Stimulated activated CD8-positive, alpha-beta memory T cell treated with anti-CD3 and anti-CD28 coated beads, Interleukin-12 subunit alpha, Interleukin-12 subunit beta, amount 100 ng/mL, for 1 hour (primary cell): ENCODE data around the gene IFT172.
"Not testable (repeated sequence)": the region's sequence is repeated elsewhere in the genome, so short reads cannot be mapped to it uniquely, and the experiment has no call there.

Experiments
- DNase-seq: peaks from one replicate; pipeline ENCODE4 v3.0.0-alpha.2; 2020; ENCODE audit warnings: low read depth

Gene IFT172, protein sequence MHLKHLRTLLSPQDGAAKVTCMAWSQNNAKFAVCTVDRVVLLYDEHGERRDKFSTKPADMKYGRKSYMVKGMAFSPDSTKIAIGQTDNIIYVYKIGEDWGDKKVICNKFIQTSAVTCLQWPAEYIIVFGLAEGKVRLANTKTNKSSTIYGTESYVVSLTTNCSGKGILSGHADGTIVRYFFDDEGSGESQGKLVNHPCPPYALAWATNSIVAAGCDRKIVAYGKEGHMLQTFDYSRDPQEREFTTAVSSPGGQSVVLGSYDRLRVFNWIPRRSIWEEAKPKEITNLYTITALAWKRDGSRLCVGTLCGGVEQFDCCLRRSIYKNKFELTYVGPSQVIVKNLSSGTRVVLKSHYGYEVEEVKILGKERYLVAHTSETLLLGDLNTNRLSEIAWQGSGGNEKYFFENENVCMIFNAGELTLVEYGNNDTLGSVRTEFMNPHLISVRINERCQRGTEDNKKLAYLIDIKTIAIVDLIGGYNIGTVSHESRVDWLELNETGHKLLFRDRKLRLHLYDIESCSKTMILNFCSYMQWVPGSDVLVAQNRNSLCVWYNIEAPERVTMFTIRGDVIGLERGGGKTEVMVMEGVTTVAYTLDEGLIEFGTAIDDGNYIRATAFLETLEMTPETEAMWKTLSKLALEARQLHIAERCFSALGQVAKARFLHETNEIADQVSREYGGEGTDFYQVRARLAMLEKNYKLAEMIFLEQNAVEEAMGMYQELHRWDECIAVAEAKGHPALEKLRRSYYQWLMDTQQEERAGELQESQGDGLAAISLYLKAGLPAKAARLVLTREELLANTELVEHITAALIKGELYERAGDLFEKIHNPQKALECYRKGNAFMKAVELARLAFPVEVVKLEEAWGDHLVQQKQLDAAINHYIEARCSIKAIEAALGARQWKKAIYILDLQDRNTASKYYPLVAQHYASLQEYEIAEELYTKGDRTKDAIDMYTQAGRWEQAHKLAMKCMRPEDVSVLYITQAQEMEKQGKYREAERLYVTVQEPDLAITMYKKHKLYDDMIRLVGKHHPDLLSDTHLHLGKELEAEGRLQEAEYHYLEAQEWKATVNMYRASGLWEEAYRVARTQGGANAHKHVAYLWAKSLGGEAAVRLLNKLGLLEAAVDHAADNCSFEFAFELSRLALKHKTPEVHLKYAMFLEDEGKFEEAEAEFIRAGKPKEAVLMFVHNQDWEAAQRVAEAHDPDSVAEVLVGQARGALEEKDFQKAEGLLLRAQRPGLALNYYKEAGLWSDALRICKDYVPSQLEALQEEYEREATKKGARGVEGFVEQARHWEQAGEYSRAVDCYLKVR (N-terminal part only)

DNA sequence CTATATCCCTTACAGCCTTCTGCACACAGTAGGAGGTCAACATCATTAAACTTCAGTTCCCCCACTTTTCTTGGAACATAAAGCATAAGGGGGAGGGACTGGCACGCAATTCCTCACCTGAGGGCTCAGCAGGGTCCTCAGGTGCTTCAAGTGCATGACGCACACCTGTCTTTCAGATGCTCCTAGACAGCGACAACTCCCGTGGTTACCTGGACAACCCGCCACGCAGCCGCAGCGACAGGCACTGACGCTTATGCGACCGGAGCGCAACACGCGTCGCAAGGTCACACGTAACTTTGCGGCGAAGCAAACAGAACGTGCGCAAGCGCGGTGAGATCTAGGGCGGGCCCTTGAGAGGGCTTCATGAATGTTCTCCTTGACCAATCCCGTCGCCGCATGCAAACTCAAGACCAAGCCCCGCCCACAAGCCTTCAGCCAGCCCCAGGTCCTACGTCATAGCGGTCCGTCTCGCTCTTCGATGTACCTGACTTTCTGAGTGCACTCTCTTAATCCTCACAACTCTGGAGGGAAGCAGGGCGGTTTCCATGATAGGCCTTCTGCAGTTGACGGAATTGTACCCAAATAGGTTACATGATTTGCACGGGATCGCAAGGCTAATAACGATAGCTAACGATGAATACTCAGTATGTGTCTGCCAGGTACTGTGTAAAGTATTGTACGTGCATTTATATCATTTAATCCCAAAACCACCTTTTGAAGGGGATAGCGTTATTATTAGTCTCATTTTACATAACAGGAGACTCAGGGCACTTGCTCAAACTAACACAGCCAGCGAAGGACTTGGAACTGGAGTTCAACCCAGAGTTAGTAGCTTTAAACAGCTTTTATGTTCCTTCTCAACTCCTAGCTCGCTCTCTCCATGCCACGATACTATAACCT, at the start of gene IFT172:
TSS of gene IFT172 (minus strand) at position 246 of the 900 bp plus-strand sequence. CDS start at position 156, 90 bp downstream.
- DNase-seq, result peak; percentile 99

DNA sequence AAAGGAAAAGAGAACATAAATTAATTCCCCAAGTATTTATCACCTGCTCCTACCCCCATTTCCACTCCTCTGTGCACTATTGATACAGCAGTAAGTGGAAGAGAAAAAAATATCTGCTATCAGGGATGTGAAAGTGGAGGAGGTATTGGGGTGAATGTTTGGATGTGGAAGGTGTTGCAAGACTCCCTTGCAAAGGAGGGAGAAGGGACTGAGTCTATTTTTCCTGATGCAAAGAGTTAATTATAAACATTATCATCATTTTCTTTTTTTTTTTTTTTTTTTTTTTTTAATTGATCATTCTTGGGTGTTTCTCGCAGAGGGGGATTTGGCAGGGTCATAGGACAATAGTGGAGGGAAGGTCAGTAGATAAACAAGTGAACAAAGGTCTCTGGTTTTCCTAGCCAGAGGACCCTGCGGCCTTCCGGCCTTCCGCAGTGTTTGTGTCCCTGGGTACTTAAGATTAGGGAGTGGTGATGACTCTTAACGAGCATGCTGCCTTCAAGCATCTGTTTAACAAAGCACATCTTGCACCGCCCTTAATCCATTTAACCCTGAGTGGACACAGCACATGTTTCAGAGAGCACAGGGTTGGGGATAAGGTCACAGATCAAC, 49.4 kb upstream of the IFT172 start:
- not testable (repeated sequence) for DNase-seq

DNA sequence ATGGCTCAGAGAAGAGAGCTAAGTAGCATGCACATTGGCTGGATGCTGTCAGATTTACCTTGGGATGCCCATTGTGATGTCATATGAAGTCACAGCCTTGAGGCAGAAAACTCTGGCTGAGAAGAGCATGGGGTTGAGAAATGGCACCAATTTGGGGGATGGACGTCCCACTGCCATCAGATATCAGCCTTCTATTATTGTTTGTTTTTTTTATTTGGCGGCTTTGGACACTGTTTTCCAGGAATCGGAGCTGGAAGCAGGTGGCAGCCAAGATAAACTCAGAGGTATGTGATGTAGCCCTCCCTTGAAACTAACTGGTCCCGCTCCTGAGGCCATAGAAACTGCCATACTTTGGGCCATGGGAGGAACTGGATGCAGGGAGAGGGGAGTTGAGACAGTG, 47.7 kb upstream of the IFT172 start:
- DNase-seq, result no peak

DNA sequence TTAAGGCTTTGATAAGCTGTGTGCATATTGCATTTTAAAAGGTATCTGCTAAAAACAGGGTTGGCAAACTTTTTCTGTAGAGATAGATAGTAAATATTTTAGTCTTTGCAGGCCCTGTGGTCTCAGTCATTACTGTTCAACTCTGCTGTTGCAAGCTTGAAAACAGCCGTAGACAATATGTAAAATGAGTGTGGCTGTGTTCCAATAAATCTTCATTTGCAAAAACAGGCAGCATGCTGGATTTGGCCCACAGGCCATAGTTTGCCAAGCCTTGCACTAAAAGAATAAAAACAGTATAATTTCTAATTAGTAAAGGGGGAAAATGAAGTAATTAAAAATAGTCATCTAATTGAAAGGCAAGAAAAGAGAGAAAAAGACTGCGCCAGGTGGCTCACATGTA, 42.4 kb upstream of the IFT172 start:
- no peak for DNase-seq

DNA sequence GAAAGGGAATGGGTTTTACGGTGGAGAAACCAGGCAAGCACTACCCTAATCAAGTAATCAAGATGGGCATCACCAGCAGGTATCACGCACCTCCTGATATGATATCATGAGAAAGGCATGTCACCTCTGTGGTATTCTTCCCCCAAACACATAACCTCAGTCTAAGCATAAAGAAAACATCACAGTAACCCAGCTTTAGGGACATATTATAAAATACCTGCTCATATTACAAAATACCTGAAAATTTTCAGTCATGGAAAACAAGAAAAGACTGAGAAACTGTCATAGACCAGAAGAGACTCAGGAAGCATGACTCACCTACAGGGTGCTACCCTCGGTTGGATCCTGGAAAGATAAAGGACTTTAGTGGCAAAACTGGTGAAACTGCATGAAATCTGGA, 37.6 kb upstream of the IFT172 start:
- DNase-seq, result no peak

DNA sequence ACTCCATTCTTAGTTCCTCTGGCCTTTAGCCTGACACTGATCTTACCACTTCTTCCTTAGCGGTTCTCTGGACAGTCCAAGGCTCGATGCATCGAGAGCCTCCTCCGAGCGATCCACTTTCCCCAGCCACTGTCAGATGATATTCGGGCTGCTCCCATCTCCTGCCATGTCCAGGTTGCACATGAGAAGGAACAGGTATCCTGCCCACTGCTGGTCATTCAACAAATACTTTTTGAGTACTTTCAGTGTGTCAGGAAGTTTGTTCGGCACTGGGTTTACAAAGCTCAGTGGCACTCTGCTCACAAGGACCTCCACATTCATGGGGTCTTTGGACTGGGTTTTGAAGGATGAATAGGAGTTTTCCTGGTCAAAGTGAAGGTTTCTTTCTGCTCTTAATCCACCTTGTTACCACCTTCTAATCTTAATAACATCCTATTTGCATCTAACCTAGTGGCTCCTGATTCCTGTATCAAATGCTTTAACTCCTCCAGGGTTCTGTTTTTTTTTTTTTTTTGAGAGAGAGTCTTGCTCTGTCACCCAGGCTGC, 32.9 kb upstream of the IFT172 start:
- DNase-seq, result no peak

DNA sequence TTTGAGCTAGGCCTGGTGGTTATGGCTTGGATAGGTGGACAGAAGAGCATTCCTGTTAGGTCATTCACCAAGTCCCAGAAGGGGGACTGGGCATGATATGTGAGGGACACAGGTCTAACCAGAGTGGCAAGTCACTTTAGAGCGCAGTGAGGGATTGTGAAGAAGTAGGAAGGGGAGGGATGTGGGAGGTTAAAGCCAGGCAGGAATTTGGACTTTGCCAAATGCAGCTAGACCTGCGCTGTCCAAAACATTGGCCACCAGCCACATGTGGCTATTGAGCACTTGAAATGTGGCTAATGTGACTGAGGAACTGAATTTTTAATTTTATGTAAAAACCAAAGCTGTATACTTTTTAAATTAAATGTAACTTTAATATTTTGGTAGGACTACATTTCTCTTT, 30.8 kb upstream of the IFT172 start:
- no peak for DNase-seq

DNA sequence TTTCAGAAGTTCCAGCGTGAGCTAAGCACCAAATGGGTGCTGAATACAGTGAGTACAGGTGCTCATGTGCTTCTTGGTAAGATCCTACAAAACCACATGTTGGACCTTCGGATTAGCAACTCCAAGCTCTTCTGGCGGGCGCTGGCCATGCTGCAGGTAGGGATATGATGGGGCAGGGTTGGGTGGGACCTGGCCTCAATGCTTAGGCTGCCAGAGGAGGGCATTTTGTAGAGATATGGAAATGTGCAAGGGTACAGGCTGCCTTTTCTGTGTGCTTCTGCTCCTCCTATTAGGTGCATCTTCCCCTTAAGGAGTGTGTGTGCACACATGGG, 29.2 kb upstream of the IFT172 start:
- DNase-seq, result no peak

DNA sequence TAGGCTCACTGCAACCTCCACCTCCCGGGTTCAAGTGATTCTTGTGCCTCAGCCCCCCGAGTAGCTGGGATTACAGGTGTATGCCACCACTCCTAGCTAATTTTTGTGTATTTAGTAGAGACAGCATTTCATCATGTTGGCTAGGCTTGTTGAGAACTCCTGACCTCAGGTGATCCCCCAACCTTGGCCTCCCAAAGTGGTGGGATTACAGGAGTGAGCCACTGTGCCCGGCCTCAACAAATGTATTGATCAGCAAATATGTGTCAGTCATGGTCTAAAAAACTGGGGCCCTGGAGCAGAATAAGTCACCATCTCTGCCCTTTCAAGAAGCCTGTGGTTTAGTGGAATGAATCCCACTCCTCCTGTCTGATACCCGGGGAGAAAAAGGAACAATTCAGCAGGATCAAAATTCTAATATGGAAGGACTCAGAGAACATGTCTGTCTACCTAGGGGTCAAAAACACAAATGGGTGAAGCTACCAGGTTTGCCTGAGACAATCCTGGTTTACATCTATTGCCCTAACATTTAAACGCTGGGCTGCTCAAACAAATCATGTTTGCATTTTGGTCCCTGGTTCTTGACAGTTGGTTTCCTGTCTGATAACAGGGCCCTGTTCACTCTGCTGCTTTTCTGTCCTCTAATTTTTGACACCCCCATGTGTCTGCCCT, 28.7 kb upstream of the IFT172 start:
- no peak for DNase-seq

DNA sequence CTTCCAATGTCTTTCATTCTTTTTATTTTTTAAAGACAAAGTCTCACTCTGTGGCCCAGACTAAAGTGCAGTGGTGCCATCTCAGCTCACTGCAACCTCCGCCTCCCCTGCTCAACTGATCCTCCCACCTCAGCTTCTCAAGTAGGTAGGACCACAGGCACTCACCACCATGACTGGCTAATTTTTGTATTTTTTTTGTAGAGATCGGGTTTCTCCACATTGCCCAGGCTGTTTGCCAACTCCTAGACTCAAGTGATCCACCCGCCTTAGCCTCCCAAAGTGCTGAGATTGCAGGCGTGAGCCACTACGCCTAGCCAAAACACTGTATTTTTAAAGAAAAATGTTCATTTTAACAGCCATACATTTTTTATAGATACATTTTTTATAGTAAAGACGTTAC, 19.8 kb upstream of the IFT172 start:
- no peak for DNase-seq

DNA sequence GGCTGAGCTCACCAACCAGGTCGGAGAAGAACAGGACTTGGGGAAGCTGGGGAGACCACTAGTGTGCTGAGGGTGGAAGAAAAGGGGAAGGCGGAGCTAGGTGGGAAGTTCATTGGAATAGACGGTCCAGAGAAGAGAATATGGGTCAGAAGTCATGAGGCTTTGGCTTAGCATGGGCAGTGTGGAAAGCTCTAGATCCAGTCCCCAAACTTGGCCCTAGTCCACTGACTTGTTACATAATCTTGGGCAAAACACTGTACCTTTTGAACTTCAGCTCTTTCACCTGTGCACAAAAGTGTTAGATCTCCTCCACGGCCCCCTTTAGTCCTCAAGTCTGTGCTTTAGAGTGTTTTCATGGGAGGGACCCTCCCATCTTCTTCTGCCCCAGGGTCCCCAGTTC, 17.8 kb upstream of the IFT172 start:
- DNase-seq, result no peak

DNA sequence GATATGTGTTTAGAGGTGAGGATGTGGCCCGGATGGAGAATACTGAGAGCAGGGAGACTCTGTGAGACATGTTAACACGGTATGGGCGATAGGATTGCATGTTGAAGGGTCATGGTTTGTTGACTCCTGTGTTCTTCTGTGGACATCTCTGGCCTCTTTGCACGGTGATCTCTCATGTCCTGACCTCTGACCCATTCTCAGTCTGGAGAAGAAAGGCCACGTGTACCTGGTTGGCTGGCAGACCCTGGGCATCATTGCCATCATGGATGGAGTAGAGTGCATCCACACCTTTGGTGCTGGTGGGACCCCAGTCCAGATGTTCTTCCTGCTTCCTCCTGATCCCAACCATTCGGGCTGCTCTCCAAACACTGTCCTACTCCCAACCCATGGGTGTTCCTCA, 17.0 kb upstream of the IFT172 start:
- DNase-seq, result no peak

DNA sequence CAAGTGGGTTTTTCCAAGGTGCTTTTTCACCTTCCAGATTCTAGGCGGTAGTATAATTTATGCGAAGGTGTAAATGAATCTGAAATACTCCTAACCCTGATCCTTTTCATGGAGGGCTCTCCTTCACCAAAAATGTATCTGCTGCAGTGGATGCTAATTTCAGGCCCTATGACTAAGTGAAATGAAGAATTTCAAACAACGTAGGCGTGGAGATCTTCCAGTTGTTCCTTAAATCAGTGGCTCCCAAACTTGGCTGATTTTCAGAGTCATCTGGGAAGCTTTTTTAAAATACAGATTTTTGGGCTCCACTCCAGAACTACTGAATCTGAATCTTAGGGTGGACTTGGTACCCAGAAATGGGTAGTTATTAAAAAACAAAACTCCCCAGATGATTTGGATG, 12.6 kb upstream of the IFT172 start:
- no peak for DNase-seq

DNA sequence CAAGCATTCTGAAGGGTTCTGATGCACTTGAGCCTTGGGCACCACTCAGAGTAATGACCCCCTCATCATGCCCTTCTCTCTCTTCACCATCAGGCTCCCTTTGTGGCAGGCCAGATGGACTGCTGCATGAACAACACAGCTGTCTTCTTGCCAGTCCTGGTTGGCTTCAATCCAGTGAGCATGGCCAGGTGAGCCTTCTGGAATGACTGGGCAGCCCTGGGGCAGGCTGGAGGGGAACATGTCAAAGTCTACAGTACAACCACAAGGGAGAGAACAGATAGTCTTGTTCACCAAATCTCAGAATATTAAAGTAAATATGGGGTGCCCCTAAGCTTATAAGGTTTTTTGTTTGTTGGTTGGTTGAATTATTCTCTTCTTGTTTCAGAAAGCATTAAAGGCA, 11.5 kb upstream of the IFT172 start:
- DNase-seq, result no peak

DNA sequence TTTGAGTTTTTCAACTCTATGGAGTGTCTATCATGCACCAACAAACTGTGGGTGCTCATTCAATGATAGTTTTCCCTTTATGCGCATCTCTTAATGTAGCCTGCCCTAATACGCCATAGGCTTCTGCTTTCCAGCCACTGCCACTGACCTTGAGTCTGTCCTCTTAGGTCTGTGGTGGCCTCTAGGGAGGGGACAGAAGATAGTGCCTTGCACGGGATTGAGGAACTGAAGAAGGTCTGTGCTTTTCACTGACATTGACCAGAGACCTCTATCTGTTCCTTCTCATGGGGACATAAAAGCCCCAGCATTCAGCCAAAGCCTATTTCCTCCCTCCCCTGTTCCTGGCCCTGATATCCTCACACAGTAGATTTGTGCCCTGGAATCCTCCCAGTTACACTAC, 9.4 kb upstream of the IFT172 start:
- no peak for DNase-seq

DNA sequence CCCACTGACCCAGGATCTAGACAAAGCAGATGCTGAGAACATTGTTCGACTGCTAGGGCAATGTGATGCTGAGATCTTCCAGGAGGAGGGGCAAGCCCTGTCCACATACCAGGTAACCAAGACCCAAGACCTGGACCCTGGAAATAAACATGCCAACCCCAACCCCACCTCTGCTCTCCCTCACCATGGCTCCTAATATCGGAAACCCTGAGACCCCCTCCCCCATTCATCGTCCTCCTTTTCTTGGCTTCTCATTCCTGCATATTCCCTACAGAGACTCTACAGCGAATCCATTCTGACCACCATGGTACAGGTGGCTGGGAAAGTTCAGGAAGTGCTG, 7.7 kb upstream of the IFT172 start:
- no peak for DNase-seq

DNA sequence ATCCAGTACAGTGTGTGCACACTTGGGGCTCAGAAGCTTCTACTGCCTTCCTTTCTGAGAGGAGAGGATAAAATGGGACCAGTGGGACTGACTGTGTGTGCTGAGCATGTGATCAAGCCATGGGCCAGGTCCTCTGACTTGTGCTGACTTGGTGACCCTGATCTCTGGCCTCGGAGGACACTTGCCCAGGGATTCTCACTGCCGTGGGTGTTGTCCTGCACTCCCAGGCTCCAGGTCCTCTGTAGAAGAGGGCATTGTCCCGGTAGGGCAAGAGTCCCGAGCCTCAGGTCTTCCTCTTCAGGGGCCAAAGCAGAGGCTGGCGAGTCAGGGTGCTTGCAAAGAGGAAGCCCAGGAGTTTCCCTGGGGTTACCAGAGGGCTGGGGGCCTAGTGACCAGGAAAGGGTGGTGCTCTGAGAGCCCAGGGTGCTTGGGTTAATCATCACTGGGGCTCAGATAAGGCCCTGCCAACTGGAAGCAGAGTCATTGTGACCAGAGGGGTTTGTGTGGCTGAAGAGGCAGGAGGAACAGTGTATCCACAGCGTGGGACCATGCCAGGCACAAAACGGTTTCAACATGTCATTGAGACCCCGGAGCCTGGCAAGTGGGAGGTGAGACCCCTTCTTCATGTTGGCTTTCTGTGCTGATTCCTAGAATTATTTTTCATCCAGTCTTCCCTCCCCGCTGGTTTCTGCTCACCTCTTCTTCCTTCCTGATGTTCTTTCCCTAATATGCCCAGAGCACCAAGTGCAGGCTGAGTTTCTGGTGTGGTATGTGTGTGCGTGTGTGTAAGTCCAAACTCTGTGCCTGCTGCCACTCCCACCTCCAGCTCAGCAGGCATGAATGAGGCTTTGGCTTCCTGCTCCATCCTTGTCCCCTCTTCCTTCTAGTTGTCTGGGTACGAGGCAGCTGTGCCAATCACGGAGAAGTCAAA, 7.1 kb upstream of the IFT172 start, which contains the start of gene GCKR:
TSS of gene GCKR (plus strand) at position 483 of the 931 bp plus-strand sequence. CDS start at position 549, 66 bp downstream.
- DNase-seq, result no peak

DNA sequence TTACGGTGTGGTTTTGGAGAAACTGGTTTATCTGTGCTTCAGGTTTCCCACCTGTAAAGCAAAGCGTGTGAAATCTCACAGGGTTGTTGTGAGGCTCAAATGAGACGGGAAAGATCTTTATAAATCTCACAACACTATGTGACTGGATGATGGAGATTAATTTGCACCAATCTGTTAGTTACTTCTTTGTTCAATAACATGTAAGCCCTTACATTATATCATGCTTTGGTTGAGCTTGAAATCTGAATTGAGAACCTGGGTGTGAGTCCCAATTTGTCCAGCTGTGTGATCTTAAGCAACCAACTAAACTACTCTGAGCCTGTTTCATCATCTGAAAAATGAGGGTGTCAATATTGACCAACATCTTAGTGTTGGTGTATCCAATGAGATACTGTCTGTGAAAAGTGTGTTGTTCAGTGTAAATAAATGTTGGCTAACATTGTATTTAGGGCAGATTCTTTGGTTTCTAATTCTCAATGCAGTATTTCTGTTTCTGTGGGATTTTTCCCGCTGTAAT, 6.4 kb upstream of the IFT172 start:
- no peak for DNase-seq
